Kidney capillary endothelial cell (primary cell): ENCODE data around the gene ATPAF2.
A peak's percentile ranks its signal among the peaks of the same experiment; 100 is the strongest.

Experiments
- DNase-seq: peaks from one replicate; pipeline ENCODE4 v3.0.0-alpha.2; 2018; ENCODE audit warnings: low spot score

The ATPAF2 gene

GRCh38 chr17:17985555-17985954 lies 53.4 kb downstream of the ATPAF2 start:
- no peak for DNase-seq

- no peak for DNase-seq
Measured at GRCh38 chr17:17985153-17985552, 53.8 kb downstream of the ATPAF2 start.

DNA sequence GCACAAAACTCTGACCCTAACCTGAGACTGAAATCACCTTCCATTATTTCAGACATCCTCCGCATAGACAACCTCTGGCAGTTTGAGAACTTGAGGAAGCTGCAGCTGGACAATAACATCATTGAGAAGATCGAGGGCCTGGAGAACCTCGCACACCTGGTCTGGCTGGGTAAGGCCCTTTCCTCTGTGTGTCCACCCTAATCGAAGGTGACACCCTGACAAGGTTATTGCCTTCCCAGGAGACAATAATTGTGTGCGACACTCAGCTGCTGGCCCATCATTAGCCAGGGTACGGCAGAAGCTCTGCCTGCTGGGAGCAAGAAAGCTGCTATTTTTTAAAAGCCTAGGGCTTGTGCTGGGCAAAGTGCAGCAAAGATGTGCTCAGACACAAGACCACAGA lies 55.2 kb downstream of the ATPAF2 start:
- no peak for DNase-seq

DNA sequence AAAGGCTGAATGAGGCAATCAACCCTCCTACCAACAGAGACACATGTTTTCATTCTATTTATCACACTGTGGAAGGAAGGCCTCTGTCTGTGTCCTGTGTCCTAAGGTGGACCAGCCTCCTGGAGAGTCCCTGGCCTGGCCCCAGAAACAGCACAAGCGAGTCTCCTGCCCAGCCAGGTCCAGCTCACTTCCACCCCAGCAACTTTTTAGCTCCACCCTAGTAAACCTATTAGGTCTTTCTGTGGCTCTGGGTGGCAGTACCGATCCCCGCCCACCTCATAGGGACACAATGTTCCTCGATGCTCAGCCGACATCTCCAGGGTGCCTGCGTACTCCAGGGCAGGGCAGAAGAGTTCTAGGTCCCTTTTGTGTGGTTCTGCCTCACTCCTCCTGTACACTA lies 55.6 kb downstream of the ATPAF2 start:
- DNase-seq, result no peak

- no peak for DNase-seq
Measured at GRCh38 chr17:17982801-17983200, 56.2 kb downstream of the ATPAF2 start.

DNA sequence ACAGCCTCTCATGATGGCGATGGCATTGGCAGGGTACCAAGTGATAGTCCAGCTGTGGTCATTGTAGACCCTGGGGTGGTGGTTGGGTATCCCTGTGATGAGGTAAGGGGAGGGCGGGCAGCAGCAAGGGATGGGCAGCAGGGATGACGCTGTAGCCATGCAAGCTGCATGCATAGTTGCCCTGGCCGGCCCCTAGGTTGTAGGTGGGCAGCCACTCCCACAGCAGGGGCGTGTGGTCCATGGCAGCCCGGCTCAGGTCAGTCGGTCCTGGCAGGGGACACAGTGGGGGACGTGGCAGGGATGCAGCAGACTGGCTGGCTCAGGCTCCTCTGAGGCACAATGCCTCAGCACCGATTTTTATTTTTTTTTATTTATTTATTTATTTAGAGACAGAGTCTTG lies 57.6 kb downstream of the ATPAF2 start:
- no peak for DNase-seq

DNA sequence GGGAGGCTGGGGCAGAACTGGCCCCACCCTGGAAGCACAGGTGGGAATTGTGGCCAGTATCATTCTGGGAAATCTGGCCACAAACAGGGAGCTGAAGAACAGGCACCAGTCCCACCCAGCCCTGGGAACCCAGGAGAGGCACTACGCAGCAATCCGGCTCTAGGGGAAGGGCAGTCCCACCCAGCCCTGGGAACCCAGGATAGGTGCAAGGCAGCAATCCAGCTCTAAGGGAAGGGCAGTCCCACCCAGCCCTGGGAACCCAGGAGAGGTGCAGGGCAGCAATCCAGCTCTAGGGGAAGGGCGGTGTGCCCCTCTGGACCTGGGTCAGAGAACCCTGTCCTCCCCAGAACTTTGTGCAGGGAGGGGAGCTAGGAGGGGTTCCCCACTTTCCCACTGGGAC lies 59.2 kb downstream of the ATPAF2 start:
- DNase-seq, result no peak

GRCh38 chr17:17978481-17979424 lies 60.2 kb downstream of the ATPAF2 start:
- no peak for DNase-seq

DNA sequence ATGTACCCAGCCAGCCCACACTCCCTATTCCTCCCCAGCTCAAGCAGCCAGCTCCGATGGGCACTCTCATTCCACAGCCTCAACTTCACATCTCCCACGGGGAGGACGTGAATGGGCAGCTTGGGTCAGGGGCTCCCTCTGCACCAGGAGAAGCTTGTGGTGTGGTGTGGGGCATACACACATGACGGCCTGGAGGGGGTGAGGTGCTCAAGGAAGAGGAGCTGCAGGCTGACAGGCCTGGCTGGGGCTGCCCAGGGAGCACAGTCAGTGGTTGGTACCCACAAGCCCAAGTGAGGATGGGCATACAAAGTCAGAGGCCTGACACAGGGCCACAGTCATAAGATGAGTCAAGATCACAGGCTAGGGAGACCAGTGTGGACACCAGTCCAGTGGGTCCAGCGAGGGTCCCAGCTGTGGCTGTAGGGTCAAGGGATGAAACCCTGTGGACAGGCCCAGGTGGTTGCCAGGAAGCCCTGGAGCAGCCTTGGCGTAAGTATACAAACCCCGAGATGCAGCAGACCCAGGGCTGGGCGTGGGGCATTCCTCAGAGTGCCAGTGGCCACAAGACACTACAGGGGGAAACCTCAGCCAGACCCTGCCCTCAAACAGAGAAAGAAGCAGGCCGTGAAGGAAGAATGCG lies 61.9 kb downstream of the ATPAF2 start:
- no peak for DNase-seq

DNA sequence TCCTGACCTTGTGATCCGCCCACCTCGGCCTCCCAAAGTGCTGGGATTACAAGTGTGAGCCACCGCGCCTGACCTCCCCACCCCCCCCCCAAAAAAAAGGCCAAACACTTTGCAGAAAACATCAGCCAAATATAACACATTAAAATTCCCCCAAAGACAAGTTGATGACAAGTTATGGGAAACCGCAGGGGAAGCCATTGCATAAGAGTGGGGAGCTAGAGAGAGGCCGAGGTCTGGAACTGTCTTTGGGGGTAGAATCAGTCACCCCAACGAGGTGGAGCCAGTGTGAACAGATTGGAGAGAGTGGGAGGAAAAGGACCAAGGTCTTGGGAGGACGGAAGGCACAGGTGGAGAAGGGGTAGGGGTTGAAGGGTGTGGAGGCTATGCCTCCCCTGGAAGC lies 63.5 kb downstream of the ATPAF2 start:
- no peak for DNase-seq

DNA sequence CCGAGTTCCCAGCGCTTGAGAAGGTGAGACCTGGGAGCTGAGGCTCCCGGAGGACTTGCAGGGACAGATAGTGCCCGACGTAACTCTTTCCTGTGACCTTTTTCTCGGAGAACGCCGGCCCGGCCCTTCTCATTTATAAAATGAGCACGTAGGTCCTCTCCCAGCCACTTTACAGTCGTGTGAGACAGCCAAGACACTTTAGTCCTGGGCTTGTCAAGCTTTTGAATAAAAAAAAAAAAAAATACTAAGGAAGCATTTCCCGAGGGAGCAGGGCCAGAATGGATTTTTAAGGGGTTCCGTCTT lies 66.1 kb downstream of the ATPAF2 start:
- DNase-seq, result no peak

DNA sequence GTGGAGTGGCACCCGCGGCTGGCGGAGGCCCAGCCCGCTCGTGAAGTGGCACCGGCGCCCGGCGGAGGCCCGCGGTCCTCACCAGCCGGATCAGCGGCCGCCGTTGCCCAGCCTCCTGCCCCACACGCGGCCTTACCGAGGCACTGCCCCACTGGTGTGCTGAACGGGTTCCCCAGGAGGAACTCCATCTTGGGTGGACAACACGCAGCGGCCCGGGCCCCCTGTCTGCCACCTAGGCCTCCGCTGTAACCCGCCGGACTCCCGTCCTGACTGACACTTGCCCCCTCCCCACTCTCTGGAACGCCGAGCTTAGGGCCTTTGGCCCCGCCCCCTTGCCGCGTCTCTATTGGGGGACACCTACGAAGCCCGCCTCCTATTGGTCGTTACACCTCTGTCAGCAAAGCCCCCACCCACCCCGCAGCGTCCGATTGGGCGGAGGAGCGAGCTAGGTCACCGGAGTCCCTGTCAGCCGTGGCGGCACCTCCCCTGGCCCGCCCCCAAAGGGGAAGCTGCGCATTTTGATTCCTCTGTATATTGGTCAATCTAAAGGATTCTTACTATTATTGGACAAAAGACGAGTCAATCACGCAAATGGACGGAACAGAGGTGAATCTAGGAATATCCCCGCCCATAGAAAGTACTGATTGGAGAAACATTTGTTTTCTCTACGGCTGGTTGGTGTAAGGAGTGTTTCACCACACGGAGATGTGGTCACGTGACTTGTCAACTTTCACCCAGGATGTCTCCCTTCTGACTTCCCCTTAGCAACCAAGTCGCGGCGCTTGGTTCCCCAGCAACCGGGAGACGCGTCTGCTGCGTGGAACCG lies 66.6 kb downstream of the ATPAF2 start, which contains the start of the genes DRC3 and TOM1L2:
TSS of gene DRC3 (plus strand) at position 737 of the 826 bp plus-strand sequence. CDS start 4,737 bp downstream, outside the sequence.
TSS of gene TOM1L2 (minus strand) at position 275 of the 826 bp plus-strand sequence. CDS start at position 188, 87 bp downstream.
- peak; percentile 100 for DNase-seq

DNA sequence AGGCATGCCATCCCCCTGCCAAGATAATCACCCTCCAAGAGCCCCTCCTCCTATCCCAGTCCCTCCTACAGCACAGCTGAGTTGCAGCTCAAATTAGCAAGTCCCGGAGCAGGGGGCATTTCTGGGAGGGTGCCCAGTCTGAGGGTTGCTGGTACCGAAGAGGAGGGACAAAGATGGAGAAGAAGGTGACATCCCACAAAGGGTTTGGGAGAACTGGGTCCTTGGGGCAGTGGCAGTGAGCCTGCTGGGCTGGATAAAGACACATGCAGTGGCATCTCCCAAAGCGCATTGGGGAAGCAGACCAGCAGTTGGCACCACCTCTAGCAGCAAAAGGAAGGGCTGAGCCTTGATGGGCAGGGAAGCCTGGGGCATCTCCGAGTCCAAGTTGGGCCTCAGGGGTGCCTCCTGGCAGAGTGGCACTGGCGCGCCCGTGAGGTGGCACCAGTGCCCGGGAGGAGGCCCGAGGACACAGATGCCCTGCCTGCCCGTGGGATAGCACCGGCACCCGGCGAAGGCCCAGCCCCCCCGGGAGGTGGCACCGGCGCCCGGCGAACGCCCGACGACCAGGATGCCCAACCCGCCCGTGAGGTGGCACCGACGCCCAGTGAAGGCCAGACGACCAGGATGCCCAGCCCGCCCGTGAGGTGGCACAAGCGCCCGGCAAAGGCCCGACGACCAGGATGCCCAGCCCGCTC lies 67.4 kb downstream of the ATPAF2 start:
- no peak for DNase-seq

DNA sequence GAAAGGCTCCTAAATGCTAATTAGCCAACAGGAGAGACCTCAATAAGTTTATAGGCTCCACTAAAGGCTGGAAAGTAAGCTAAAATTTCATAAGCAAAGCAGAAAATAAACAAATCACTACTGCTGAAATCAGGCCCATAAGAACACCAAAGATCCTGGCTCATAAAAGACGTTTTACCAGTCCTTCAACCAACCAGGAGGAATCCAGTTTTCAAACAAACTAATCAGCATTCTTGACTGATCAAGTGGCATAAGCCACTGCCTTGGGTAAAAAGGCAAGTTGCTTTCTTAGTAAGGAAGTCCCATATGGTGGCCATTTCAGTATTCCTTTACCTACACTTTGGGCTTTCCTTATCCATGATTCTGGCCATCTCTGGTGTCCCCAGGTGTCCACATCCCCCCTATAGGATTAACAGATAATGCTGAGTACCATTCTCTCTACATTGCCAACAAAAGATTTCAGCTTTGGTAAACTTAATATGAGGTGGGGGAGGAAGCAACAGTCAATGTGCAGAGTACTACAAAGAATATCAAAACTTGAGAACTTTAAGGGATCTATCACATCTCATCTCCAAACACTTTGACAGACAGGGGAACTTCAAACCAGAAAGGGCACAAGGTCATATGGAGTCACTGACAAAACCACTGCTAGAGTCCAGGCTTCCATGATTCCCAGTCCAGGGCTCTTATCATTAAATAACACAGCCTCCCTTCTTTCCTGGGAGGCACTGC lies 68.1 kb downstream of the ATPAF2 start:
- no peak for DNase-seq
